Activated B cell treated with CpG ODN at 0.5 μM for 24 hours (primary cell): ENCODE measurements around the gene IQSEC1. TPM values are rescaled to one million over a fixed set of nuclear protein-coding genes. Genes with fewer than 3 reads are reported as not detected.

Source experiments
- ATAC-seq: fragments of 200-7000 bp; cut with Tn5 transposase; one replicate; pipeline ENCODE4 v1.10.0; 2021; ENCODE audit warnings: low read depth, mild to moderate bottlenecking, moderate library complexity
- CTCF ChIA-PET: fragments of 350-600 bp; sonication (Branson Sonifier 250); formaldehyde crosslinking; loops from one replicate; lab custom pipeline; 2021; ENCODE audit warnings: antibody characterized with exemption; lab: Charles Lee
- POLR2A ChIA-PET: fragments of 350-600 bp; sonication (Branson Sonifier 250); formaldehyde crosslinking; loops from one replicate; lab custom pipeline; 2021; ENCODE audit warnings: antibody characterized with exemption; lab: Charles Lee
- DNase-seq: peaks from one replicate; pipeline ENCODE4 v3.0.0; 2022
- H3K27ac Mint-ChIP-seq: one replicate; pipeline ENCODE4 v1.8.0; 2020; ENCODE audit warnings: mixed read lengths
- H3K27me3 Mint-ChIP-seq: one replicate; pipeline ENCODE4 v1.8.0; 2021; ENCODE audit warnings: mixed read lengths
- H3K36me3 Mint-ChIP-seq: one replicate; pipeline ENCODE4 v1.8.0; 2021; ENCODE audit warnings: low read depth, mixed read lengths
- H3K4me1 Mint-ChIP-seq: one replicate; pipeline ENCODE4 v1.8.0; 2021; ENCODE audit warnings: mixed read lengths
- H3K4me3 Mint-ChIP-seq: one replicate; pipeline ENCODE4 v1.8.0; 2020; ENCODE audit warnings: mild to moderate bottlenecking, mixed read lengths
- H3K9me3 Mint-ChIP-seq: one replicate; pipeline ENCODE4 v1.8.0; 2020; ENCODE audit warnings: mixed read lengths
- CTCF ChIP-seq: fragments of 200-600 bp; IDR thresholded peaks from one replicate; pipeline ENCODE4 v1.8.0; 2022; ENCODE audit warnings: antibody characterized with exemption, mild to moderate bottlenecking
- intact Hi-C: fragments of 100-400 bp; cut with micrococcal nuclease; formaldehyde crosslinking; loops from one replicate; pipeline ENCODE4 v1.15.1; 2024
- total RNA-seq: library from RNA; stranded (reverse); gene quantifications from 2 replicates; pipeline ENCODE4 v1.2.3, GENCODE V29; 2022

Gene IQSEC1
- 260 and 296 TPM in 2 replicates for total RNA-seq

DNA sequence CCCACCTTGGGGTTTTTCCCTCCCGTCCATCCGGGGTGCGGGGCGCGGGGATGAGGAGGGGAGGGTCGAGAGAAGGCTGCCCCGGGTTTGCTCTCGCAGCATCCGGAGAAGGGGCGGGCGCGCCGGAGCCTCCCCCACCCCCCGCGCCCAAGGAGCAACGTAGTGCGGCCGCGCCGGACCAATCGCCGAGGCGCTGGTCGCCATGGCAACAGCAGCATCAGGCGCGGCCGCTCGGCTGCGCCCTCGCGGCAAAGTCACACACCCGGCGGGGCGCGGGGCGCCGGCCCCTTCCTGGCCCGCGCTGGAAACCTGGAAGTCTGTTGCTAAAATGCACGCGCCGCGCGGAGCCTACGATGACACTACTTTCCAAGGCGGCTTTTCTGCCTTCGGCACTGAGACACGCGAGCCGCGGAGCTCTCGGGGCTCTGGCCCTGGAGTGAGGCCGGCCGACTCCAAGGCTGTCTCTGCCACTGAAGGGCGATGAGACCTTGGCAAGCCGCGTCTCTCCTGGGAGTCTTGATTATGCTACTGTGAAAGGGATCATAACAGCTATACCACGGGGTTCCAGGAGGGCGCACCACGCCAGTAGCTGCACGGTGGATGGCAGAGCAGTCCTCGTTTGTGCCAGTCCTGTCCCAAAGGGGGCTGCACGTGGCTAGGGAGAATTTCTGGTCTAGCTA lies at the start of gene IQSEC1:
IQSEC1 (minus strand) TSS at position 104 of the 680 bp plus-strand sequence. CDS start 415 bp downstream, outside the sequence.
- intact Hi-C loops: loop anchor here (1.0 to 2.0 kb wide), 3 partner anchors 15 to 79 kb away; no protein-coding TSS in a partner anchor
- H3K27ac Mint-ChIP-seq: peak within 1 kb of the TSS; percentile 85

DNA sequence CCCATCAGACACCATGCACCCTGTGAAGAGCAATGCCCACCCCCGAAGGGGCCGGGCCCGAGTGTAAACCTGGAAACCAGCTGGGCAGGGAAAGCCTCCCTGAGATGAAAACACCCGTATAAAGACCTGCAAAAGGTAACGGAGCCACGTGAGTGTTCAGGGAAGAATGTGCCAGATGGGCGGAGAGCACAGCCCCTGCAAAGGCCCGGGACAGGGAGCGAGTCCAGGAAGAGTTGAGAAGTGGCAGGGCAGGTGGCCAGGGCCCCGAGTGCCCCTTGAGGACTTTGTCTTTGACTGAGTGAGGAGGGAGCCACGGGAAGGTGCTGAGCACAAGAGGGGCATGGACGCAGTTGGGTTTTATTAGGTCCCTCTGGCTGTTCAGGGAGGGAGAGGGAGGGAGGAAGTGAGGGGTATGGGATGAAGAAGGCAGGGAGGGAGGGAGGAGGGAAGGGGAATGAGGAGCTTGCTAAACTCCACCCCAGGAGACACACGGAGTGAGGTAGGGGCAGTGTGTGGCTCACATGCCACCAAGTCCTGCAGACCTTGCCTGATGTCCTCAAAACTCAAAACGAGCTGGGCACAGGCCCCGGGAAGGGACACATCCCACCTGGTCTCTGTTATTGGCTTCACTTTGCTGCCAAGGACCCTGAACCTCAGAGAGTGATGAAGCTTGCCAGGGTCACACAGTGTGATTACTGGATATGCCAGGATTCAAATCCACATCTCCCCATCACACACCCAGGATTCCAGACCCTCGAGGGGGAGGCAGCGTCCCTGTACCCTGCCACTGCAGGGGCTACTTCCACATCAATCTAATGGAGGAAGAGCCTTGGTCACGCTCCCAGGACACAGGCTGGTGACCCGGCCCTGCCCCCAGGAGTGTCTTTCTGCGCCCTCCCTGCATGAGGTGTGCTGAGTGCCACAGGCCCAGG lies 49.1 kb upstream of the IQSEC1 start:
- Mint-ChIP-seq H3K27ac (no peak overlapping the region), H3K9me3 (no peaks in the 10 kb centered on the region), H3K27me3 (no peaks in the 10 kb centered on the region), H3K4me3 (no peak overlapping the region), H3K4me1 (no peaks in the 10 kb centered on the region), H3K36me3 (no peaks in the 10 kb centered on the region)
- intact Hi-C loops: no loop called here
- ChIA-PET CTCF (no interaction called here), POLR2A (no interaction called here)
- no peak for TF ChIP-seq CTCF
- ATAC-seq (no peak), DNase-seq (no peak)

More for the DNA sequence above, at the start of gene IQSEC1:
- ChIA-PET CTCF (interaction anchor here (0.9 kb wide), 1 partner anchor 18 kb away, joined by 4 read pairs; no protein-coding TSS in a partner anchor), POLR2A (interaction anchor here (0.9 to 3.2 kb wide), 9 partner anchors 9 to 378 kb away, joined by 3 to 32 read pairs (median 7); no protein-coding TSS in a partner anchor)
- peak within 1 kb of the TSS; percentile 86 for H3K4me3 Mint-ChIP-seq
- no peaks in the 10 kb centered on the region for H3K27me3 Mint-ChIP-seq
- H3K36me3 Mint-ChIP-seq: no peaks in the 10 kb centered on the region
- DNase-seq: peak; percentile 76
- no peaks in the 10 kb centered on the region for H3K9me3 Mint-ChIP-seq
- ATAC-seq: peak; percentile 66
- no peak for TF ChIP-seq CTCF
- H3K4me1 Mint-ChIP-seq: peaks cover 62% of the 10 kb centered on the region

- no peak overlapping the region for H3K4me3 Mint-ChIP-seq
- no peak overlapping the region for H3K27ac Mint-ChIP-seq
- DNase-seq: no peak
- H3K9me3 Mint-ChIP-seq: no peaks in the 10 kb centered on the region
- intact Hi-C loops: no loop called here
- ATAC-seq: no peak
- H3K4me1 Mint-ChIP-seq: peaks cover 4% of the 10 kb centered on the region
- H3K36me3 Mint-ChIP-seq: no peaks in the 10 kb centered on the region
- no peak for TF ChIP-seq CTCF
- ChIA-PET CTCF (no interaction called here), POLR2A (no interaction called here)
- H3K27me3 Mint-ChIP-seq: no peaks in the 10 kb centered on the region
Observed at GRCh38 chr3:13121553-13122001, 48.3 kb upstream of the IQSEC1 start.

DNA sequence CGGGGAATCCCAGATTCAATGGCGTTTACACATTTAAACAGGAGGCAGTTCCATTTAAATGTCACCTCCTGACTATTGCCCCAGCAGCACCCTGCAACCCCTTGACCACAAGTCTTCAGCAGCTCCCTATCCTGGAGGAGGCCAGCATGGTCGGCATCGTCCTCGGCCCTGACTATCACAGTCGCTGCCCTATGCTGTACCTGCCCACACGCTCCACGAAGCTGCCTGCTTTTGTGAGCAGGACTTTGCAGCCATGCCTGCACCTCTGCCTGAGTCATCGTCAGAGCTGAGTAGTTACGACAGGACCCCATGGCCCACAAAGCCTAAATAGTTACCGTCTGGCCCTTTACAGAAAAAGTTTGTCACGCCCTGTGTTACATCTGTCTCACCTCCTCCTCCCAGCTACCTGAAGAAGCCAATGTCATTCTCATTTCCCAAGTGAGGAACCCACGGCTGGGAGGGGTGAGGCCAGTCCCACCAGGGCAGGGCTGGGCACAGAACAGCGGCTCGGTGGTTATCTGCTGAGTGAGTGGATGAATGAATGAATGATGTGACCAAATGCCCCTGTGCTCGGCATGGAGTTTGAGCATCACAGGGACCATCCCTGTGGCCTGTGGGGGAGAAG lies 47.8 kb upstream of the IQSEC1 start:
- no peaks in the 10 kb centered on the region for H3K9me3 Mint-ChIP-seq
- no peak for ATAC-seq
- TF ChIP-seq CTCF: no peak
- no peak overlapping the region for H3K4me3 Mint-ChIP-seq
- H3K4me1 Mint-ChIP-seq: peaks cover 10% of the 10 kb centered on the region
- no peaks in the 10 kb centered on the region for H3K36me3 Mint-ChIP-seq
- no peak for DNase-seq
- ChIA-PET CTCF (no interaction called here), POLR2A (no interaction called here)
- H3K27ac Mint-ChIP-seq: no peak overlapping the region
- intact Hi-C loops: no loop called here
- H3K27me3 Mint-ChIP-seq: no peaks in the 10 kb centered on the region
